Lung (tissue), 16 donors: Measurements from ENCODE around the gene INPP4A. TPM values are rescaled to one million over a fixed set of nuclear protein-coding genes. Genes with fewer than 3 reads are reported as not detected.

Experiments
- ATAC-seq: fragments of 200-7000 bp; cut with Tn5 transposase; one replicate; pipeline ENCODE4 v1.9.1; 2020; ENCODE audit warnings: moderate number of reproducible peaks; ENCODE audit not compliant: insufficient read depth, low FRiP score
- DNase-seq, 3 donors: peaks; one replicate each; pipeline ENCODE4 v3.0.0-alpha.2; 2013 to 2017
- H3K27ac ChIP-seq, 2 donors: one replicate each; pipeline ENCODE4 v1.5.1; 2013; ENCODE audit warnings: mild to moderate bottlenecking in 2 of 2, moderate library complexity in 2 of 2, control low read depth in 1 of 2, inconsistent platforms in 1 of 2, low read depth in 1 of 2, low read length in 1 of 2
- H3K27me3 ChIP-seq, 3 donors: one replicate each; pipeline ENCODE4 v1.5.1; 2013; ENCODE audit warnings: low read length in 2 of 3; ENCODE audit not compliant: control insufficient read depth in 3 of 3, insufficient read depth in 3 of 3
- H3K36me3 ChIP-seq, 4 donors: one replicate each; pipeline ENCODE4 v1.5.1; 2013; ENCODE audit warnings: low read length in 4 of 4, mild to moderate bottlenecking in 1 of 4, moderate library complexity in 1 of 4; ENCODE audit not compliant: control insufficient read depth in 4 of 4, insufficient read depth in 4 of 4
- H3K4me1 ChIP-seq, 5 donors: one replicate each; pipeline ENCODE4 v1.5.1; 2013; ENCODE audit warnings: low read length in 5 of 5, mild to moderate bottlenecking in 2 of 5, moderate library complexity in 1 of 5; ENCODE audit not compliant: control insufficient read depth in 5 of 5, insufficient read depth in 5 of 5
- H3K4me3 ChIP-seq: one replicate; pipeline ENCODE4 v1.5.1; 2013; ENCODE audit warnings: mild to moderate bottlenecking, control low read depth, moderate library complexity
- H3K9ac ChIP-seq, 2 donors: one replicate each; pipeline ENCODE4 v1.5.1; 2013; ENCODE audit warnings: low read length in 2 of 2, control low read depth in 1 of 2; ENCODE audit not compliant: insufficient read depth in 1 of 2
- H3K9me3 ChIP-seq, 4 donors: one replicate each; pipeline ENCODE4 v1.5.1; 2013; ENCODE audit warnings: low read length in 3 of 4, mild to moderate bottlenecking in 1 of 4, moderate library complexity in 1 of 4; ENCODE audit not compliant: control insufficient read depth in 4 of 4, insufficient read depth in 3 of 4
- CTCF ChIP-seq: IDR thresholded peaks from 2 replicates; pipeline ENCODE4 v1.5.1; 2012; ENCODE audit warnings: mild to moderate bottlenecking; ENCODE audit errors: control extremely low read depth, extremely low read depth
- WGBS, 2 donors: extraction: QIAGEN DNeasy Blood & Tissue Kit; methylation state at CpG; one replicate each; pipeline ENCODE4 v1.1.7; 2013; 5-methylcytosine and 5-hydroxymethylcytosine counted together
- long read RNA-seq, 5 donors: transcript quantifications; one replicate each; lab custom pipeline, GENCODE V29; 2026
- polyA plus RNA-seq, 2 donors: library from polyadenylated mRNA; stranded (reverse); fragments of 200-250 nt; gene quantifications; one replicate each; pipeline ENCODE4 v1.2.1, GENCODE V29; 2013
- total RNA-seq, 2 donors: library from RNA; depleted of rRNA in 1 of 2; stranded (reverse); fragments of >200 nt in 1 of 2; gene quantifications; one replicate each; pipeline ENCODE4 v1.2.1, GENCODE V29; 2014 to 2021
- donor health status: control.
- donor health status: control.
- donor health status: Bipolar disorder and iron deficiency.
- donor health status: healthy.
- donor health status: DM: yes; HTN: yes; CAD: no.

INPP4A gene
- 10 to 100 TPM; 28.8 to 43.3 TPM for total RNA-seq
- polyA plus RNA-seq: 10 to 100 TPM in 1 of 2 donors, 1 to 10 TPM in 1; 8.0 to 10.9 TPM
- long read RNA-seq, donor 1, partial matches to known transcripts: 0 of 1 reads
- long read RNA-seq, donor 1, other reads (novel, unspliced or antisense): 0 of 1 reads
- long read RNA-seq, donor 2: 0 reads
- long read RNA-seq, donor 3: 0 reads
- long read RNA-seq, donor 4: 0 reads
- long read RNA-seq, donor 5, partial matches to known transcripts: 0 of 1 reads
- long read RNA-seq, donor 5, other reads (novel, unspliced or antisense): 0 of 1 reads

DNA sequence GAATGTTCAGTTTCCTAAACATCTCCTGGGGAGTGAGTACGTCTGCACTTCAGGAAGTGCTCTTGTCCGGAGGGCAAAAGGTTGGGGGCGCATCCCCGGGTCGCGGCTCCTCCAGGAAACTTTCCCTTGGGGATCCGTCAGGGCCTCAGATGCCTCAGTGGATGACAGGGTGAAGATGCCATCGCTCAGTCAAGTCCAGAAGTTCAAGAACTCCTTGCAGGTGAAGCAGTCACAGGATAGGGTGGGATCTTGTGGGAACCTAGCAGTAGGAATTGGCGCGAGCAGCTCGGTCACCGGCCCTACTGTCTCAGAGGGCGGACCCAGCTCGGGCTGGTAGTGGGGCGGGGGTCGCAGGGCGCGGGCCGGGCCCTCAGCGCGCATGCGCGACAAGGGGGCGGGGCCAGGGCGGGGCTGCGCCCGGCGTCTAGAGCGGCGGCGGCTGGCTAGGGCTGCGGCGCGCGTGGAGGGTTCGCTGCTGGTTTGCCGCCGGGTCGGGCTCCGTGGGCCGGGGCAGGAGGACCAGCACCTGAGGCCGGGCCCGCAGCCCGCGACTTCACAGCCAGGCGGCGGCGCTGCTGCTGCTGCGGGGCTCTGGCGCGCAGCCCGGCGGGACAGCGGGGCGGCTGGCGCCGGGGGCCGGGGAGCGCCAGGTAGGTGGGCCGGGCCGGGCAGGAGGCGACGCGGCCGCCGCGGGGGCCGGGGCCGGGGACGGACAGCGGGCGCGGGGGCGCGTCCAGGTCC lies at the start of gene INPP4A:
TSS of gene INPP4A (plus strand) at position 423 of the 741 bp plus-strand sequence. CDS start 75,191 bp downstream, outside the sequence.
- WGBS, 2 donors: 0 to 1% methylated on average over 32 to 75 of the region's 75 CpGs
- peak; percentile 90 for ATAC-seq
- Histone ChIP-seq H3K4me3 (peak within 1 kb of the TSS; percentile 92), H3K4me1 (peaks cover 0 to 22% (median 8%) of the 10 kb centered on the region in 5 donors), H3K9me3 (no peaks in the 10 kb centered on the region), H3K27me3 (no peaks in the 10 kb centered on the region), H3K36me3 (no peaks in the 10 kb centered on the region), H3K27ac (peak within 1 kb of the TSS; percentile 82 to 91), H3K9ac (peak within 1 kb of the TSS; percentile 65 to 88)
- peak; percentile 84 to 88 (median 85) for DNase-seq
- TF ChIP-seq CTCF: no peak

GRCh38 chr2:98395977-98396376 lies 48.7 kb upstream of the INPP4A start:
- Histone ChIP-seq H3K9me3 (no peaks in the 10 kb centered on the region), H3K9ac (no peak overlapping the region), H3K4me1 (no peaks in the 10 kb centered on the region), H3K4me3 (no peak overlapping the region), H3K27me3 (peaks cover 0 to 3% (median 0%) of the 10 kb centered on the region in 3 donors), H3K36me3 (no peaks in the 10 kb centered on the region), H3K27ac (no peak overlapping the region)
- no peak for TF ChIP-seq CTCF
- ATAC-seq: no peak
- DNase-seq: no peak
- WGBS, 2 donors: 93 to 97% methylated on average over 6 of the region's 6 CpGs

DNA sequence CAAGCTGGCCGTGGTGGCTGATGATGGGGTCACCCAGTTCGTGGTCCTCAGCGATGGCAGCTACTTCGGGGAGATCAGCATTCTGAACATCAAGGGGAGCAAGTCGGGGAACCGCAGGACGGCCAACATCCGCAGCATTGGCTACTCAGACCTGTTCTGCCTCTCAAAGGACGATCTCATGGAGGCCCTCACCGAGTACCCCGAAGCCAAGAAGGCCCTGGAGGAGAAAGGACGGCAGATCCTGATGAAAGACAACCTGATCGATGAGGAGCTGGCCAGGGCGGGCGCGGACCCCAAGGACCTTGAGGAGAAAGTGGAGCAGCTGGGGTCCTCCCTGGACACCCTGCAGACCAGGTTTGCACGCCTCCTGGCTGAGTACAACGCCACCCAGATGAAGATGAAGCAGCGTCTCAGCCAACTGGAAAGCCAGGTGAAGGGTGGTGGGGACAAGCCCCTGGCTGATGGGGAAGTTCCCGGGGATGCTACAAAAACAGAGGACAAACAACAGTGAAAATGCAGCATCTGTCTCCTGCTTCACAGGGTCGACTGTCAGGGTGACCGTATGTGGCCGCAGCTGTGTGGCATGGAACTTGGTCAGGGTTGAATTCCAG lies 47.8 kb upstream of the INPP4A start:
- Histone ChIP-seq H3K27me3 (peaks cover 0 to 3% (median 0%) of the 10 kb centered on the region in 3 donors), H3K36me3 (no peaks in the 10 kb centered on the region), H3K27ac (no peak overlapping the region), H3K4me3 (no peak overlapping the region), H3K9me3 (no peaks in the 10 kb centered on the region), H3K4me1 (no peaks in the 10 kb centered on the region), H3K9ac (no peak overlapping the region)
- ATAC-seq: no peak
- WGBS, 2 donors: 93 to 94% methylated on average over 23 of the region's 23 CpGs
- DNase-seq: no peak
- no peak for TF ChIP-seq CTCF
